Right atrium auricular region (tissue), 2 donors: ENCODE data around the gene TMC2. TPM values are rescaled to one million over a fixed set of nuclear protein-coding genes. Genes with fewer than 3 reads are reported as not detected.

Source experiments
- DNase-seq: peaks from one replicate; pipeline ENCODE4 v3.0.0-alpha.2; 2019; ENCODE audit warnings: low spot score
- H3K27ac ChIP-seq, 2 donors: fragments of 200-600 bp; sonication (generic); 1 replicate in 1 of 2; 2 replicates in 1 of 2; pipeline ENCODE4 v1.5.1; 2016 to 2019
- H3K27me3 ChIP-seq, 2 donors: fragments of 200-600 bp; sonication (generic); one replicate each; pipeline versions ENCODE4 v1.5.1 to v1.6.0; 2017 to 2019
- H3K36me3 ChIP-seq: fragments of 200-600 bp; sonication (generic); one replicate; pipeline ENCODE4 v1.5.1; 2016
- H3K4me1 ChIP-seq, 2 donors: fragments of 200-600 bp; sonication (generic); one replicate each; pipeline versions ENCODE4 v1.5.1 to v1.6.0; 2017 to 2019
- H3K4me3 ChIP-seq, 2 donors: fragments of 200-600 bp; sonication (generic); 1 replicate in 1 of 2; 2 replicates in 1 of 2; pipeline ENCODE4 v1.5.1; 2017 to 2019; ENCODE audit warnings: mild to moderate bottlenecking in 1 of 2, moderate library complexity in 1 of 2
- H3K9me3 ChIP-seq, 2 donors: fragments of 200-600 bp; sonication (generic); one replicate each; pipeline ENCODE4 v1.5.1; 2019
- CTCF ChIP-seq, 2 donors: fragments of 200-600 bp; sonication (generic); IDR thresholded peaks; one replicate each; pipeline ENCODE4 v1.5.1; 2019; ENCODE audit warnings: antibody characterized with exemption in 2 of 2
- total RNA-seq, 2 donors: library from RNA; depleted of rRNA; stranded (reverse); fragments of >200 nt; gene quantifications; one replicate each; pipeline ENCODE4 v1.1.0, GENCODE V29; 2016

The TMC2 gene
- total RNA-seq, 2 donors from 2014 or later: not detected

- H3K36me3 ChIP-seq: no peaks in the 10 kb centered on the region
- peaks cover 0 to 17% of the 10 kb centered on the region in 2 donors for H3K9me3 ChIP-seq
- TF ChIP-seq CTCF (IDR thresholded peaks at IDR 0.05): no peak
- H3K27me3 ChIP-seq: no peaks in the 10 kb centered on the region
- DNase-seq: no peak
- H3K4me3 ChIP-seq: no peak overlapping the region
- no peak overlapping the region for H3K27ac ChIP-seq
- no peaks in the 10 kb centered on the region for H3K4me1 ChIP-seq
Measured at GRCh38 chr20:2625062-2625461, 88.7 kb downstream of the TMC2 start.

- H3K9me3 ChIP-seq: peaks cover 0 to 20% of the 10 kb centered on the region in 2 donors
- no peaks in the 10 kb centered on the region for H3K27me3 ChIP-seq
- no peaks in the 10 kb centered on the region for H3K4me1 ChIP-seq
- no peak for DNase-seq
- no peak for TF ChIP-seq CTCF (IDR thresholded peaks at IDR 0.05)
- H3K4me3 ChIP-seq: no peak overlapping the region
- H3K36me3 ChIP-seq: no peaks in the 10 kb centered on the region
- no peak overlapping the region for H3K27ac ChIP-seq
Measured at GRCh38 chr20:2626853-2627541, 90.6 kb downstream of the TMC2 start.

DNA sequence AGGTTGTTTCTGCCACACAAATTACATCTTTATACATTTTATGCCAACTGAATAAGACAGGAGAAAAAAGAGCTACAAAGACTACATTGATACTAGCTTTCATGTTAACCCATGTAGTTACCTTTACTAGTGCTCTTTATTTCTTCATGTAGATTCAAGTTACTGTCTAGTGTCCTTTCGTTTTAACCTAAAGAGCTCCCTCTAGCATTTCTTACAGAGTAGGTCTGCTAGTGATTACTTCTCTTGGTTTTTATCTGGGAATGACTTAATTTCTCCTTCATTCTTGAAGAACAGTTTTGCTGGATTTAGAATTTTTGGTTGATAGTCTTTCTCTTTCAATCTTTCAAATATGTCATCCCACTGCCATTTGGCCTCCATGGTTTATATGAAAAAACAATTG lies 94.9 kb downstream of the TMC2 start:
- H3K27ac ChIP-seq: no peak overlapping the region
- no peaks in the 10 kb centered on the region for H3K36me3 ChIP-seq
- DNase-seq: no peak
- no peak for TF ChIP-seq CTCF (IDR thresholded peaks at IDR 0.05)
- no peaks in the 10 kb centered on the region for H3K4me1 ChIP-seq
- H3K4me3 ChIP-seq: no peak overlapping the region
- H3K27me3 ChIP-seq: no peaks in the 10 kb centered on the region
- H3K9me3 ChIP-seq: peaks cover 0 to 19% of the 10 kb centered on the region in 2 donors

GRCh38 chr20:2633381-2633780 lies 97.0 kb downstream of the TMC2 start:
- Histone ChIP-seq H3K9me3 (peaks cover 0 to 13% of the 10 kb centered on the region in 2 donors), H3K36me3 (no peaks in the 10 kb centered on the region), H3K4me3 (no peak overlapping the region), H3K27ac (no peak overlapping the region), H3K27me3 (no peaks in the 10 kb centered on the region), H3K4me1 (no peaks in the 10 kb centered on the region)
- DNase-seq: no peak
- TF ChIP-seq CTCF (IDR thresholded peaks at IDR 0.05): no peak

DNA sequence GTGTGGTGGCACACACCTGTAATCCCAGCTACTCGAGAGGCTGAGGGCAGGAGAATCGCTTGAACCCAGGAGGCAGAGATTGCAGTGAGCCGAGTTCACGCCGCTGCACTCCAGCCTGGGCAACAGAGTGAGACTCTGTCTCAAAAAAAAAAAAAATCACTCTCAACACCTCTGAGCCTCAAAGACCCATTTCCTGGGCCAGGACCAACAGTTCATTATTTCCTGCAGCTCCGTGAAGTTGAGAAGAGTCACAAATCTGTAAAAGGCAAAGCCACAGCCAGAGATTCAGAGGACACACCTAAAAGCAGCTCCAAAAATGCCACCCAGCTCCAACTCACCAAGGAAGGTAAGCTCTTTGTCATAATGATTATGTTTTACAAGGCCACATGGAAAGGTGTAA lies 100.9 kb downstream of the TMC2 start:
- DNase-seq: no peak
- Histone ChIP-seq H3K9me3 (no peaks in the 10 kb centered on the region), H3K27me3 (no peaks in the 10 kb centered on the region), H3K4me3 (no peak overlapping the region), H3K4me1 (no peaks in the 10 kb centered on the region), H3K36me3 (no peaks in the 10 kb centered on the region), H3K27ac (no peak overlapping the region)
- TF ChIP-seq CTCF (IDR thresholded peaks at IDR 0.05): no peak

DNA sequence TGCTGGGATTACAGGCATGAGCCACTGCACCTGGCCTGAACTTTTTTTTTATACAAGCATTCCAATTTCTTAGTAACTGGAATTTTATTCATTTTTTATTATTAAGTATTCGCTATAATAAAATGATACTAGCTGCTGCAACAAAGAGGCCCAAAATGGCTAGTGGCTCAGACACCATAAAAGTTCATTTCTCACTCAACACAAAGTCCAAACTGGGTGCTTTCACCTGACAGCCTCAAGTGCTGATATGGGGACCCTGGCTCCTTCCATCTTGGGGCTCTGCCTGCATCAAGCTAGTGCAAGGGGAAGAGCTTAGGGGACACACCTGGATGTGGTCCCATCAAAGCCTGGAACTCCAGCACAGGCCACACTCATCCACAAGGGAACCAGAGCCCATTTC lies 103.9 kb downstream of the TMC2 start:
- Histone ChIP-seq H3K4me1 (no peaks in the 10 kb centered on the region), H3K36me3 (no peaks in the 10 kb centered on the region), H3K4me3 (no peak overlapping the region), H3K27me3 (no peaks in the 10 kb centered on the region), H3K27ac (no peak overlapping the region), H3K9me3 (no peaks in the 10 kb centered on the region)
- TF ChIP-seq CTCF (IDR thresholded peaks at IDR 0.05): no peak
- DNase-seq: no peak
